Vagina (tissue), 2 donors: ENCODE results near the gene TMEM107.

Source experiments
- CTCF ChIP-seq, 3 experiments: fragments of 450-650 bp in 2 of 3; fragments of 200-600 bp in 1 of 3; sonication (generic) in 1 of 3; IDR thresholded peaks; one replicate each; pipeline ENCODE4 v1.5.1; 2017 to 2019; ENCODE audit warnings: antibody characterized with exemption in 3 of 3, mild to moderate bottlenecking in 2 of 3, moderate library complexity in 2 of 3
- POLR2A ChIP-seq, 2 donors: fragments of 450-650 bp; IDR thresholded peaks; one replicate each; pipeline ENCODE4 v1.6.1; 2017; ENCODE audit warnings: antibody characterized with exemption in 2 of 2, mild to moderate bottlenecking in 2 of 2, moderate library complexity in 2 of 2
- POLR2AphosphoS5 ChIP-seq, 2 donors: sonication (generic); formaldehyde crosslinking; IDR thresholded peaks; one replicate each; pipeline ENCODE4 v1.9.0; 2017; ENCODE audit warnings: antibody characterized with exemption in 2 of 2, mild to moderate bottlenecking in 2 of 2, low read depth in 1 of 2; ENCODE audit not compliant: insufficient read depth in 1 of 2

GRCh38 chr17:8224891-8225812 is 49.0 kb upstream of the TMEM107 start:
- TF ChIP-seq CTCF (IDR thresholded peaks at IDR 0.05) = no peak
- no peak for TF ChIP-seq POLR2A (IDR thresholded peaks at IDR 0.05)
- no peak for TF ChIP-seq POLR2AphosphoS5 (IDR thresholded peaks at IDR 0.05; ENCODE audit: insufficient read depth in 1 of 2, low read depth in 1 of 2)
